SHP77 (cell line): Measurements from ENCODE around the gene SPINK4.

Experiments used
- DNase-seq, 2 experiments: peaks; one replicate each; lab custom pipeline; 2025; lab: John Stamatoyannopoulos, UW

Gene SPINK4

GRCh38 chr9:33229359-33230114 is 10.4 kb upstream of the SPINK4 start:
- DNase-seq: peak; percentile 51 to 74

GRCh38 chr9:33230756-33231622 is 9.0 kb upstream of the SPINK4 start:
- no peak for DNase-seq

- DNase-seq: no peak
These were observed 8.4 kb upstream of the SPINK4 start for GRCh38 chr9:33231623-33231942.

- DNase-seq: no peak
These were observed 7.2 kb upstream of the SPINK4 start for GRCh38 chr9:33232815-33233214.

- peak; percentile 75 to 77 for DNase-seq
These were observed 6.2 kb upstream of the SPINK4 start for GRCh38 chr9:33233626-33234342.

- no peak for DNase-seq
These were observed 5.2 kb upstream of the SPINK4 start for GRCh38 chr9:33234511-33235467.

GRCh38 chr9:33236571-33236970 is 3.4 kb upstream of the SPINK4 start:
- DNase-seq: no peak

GRCh38 chr9:33241298-33241697 is 1.3 kb downstream of the SPINK4 start:
- no peak for DNase-seq

- DNase-seq: no peak
These were observed 2.7 kb downstream of the SPINK4 start for GRCh38 chr9:33242609-33243134.

GRCh38 chr9:33244137-33244784 is 4.3 kb downstream of the SPINK4 start:
- DNase-seq: no peak

GRCh38 chr9:33245341-33245740 is 5.4 kb downstream of the SPINK4 start:
- no peak for DNase-seq

GRCh38 chr9:33246269-33246860 is 6.4 kb downstream of the SPINK4 start:
- DNase-seq: no peak

- no peak for DNase-seq
These were observed 8.6 kb downstream of the SPINK4 start for GRCh38 chr9:33248606-33249005.

GRCh38 chr9:33249087-33249658 is 9.2 kb downstream of the SPINK4 start:
- no peak for DNase-seq

- DNase-seq: no peak
These were observed 10.0 kb downstream of the SPINK4 start for GRCh38 chr9:33249983-33250382.

GRCh38 chr9:33250458-33250995 is 10.6 kb downstream of the SPINK4 start:
- DNase-seq: no peak

GRCh38 chr9:33254211-33254610 is 14.2 kb downstream of the SPINK4 start:
- no peak for DNase-seq

GRCh38 chr9:33255014-33255413 is 15.0 kb downstream of the SPINK4 start:
- DNase-seq: no peak

- no peak for DNase-seq
These were observed 15.5 kb downstream of the SPINK4 start for GRCh38 chr9:33255471-33255870.

GRCh38 chr9:33256236-33256635 is 16.3 kb downstream of the SPINK4 start:
- no peak for DNase-seq
